Vagina (tissue), 2 donors: ENCODE measurements around the gene C10orf120.

ENCODE experiments used
- POLR2A ChIP-seq, 2 donors: fragments of 450-650 bp; IDR thresholded peaks; one replicate each; pipeline ENCODE4 v1.6.1; 2017; ENCODE audit warnings: antibody characterized with exemption in 2 of 2, mild to moderate bottlenecking in 2 of 2, moderate library complexity in 2 of 2
- POLR2AphosphoS5 ChIP-seq, 2 donors: sonication (generic); formaldehyde crosslinking; IDR thresholded peaks; one replicate each; pipeline ENCODE4 v1.9.0; 2017; ENCODE audit warnings: antibody characterized with exemption in 2 of 2, mild to moderate bottlenecking in 2 of 2, low read depth in 1 of 2; ENCODE audit not compliant: insufficient read depth in 1 of 2
- TF ChIP-seq, protein P1 (sequence below), 3 experiments: fragments of 450-650 bp in 2 of 3; fragments of 200-600 bp in 1 of 3; sonication (generic) in 1 of 3; IDR thresholded peaks; one replicate each; pipeline ENCODE4 v1.5.1; 2017 to 2019; ENCODE audit warnings: antibody characterized with exemption in 3 of 3, mild to moderate bottlenecking in 2 of 3, moderate library complexity in 2 of 3

DNA sequence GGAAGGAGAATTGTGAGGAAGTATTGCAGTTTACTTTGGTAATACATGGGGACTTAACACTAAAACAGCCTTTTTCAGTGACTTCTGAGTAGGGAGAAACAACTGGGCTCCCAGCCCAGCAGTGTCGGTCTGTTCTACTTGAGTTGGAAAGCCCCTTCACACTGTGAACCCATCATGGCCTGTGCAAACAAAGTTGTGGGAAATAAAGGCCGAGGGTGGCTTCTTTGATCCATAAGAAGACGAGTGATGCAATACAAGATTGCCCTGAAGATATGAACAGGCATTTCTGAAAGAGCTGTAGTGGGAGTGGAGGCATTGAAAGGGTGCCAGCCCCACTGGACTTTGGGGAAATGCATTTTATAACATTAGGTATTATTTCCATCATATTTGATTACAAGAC lies 28.3 kb downstream of the C10orf120 start:
- TF ChIP-seq, protein P1, sequence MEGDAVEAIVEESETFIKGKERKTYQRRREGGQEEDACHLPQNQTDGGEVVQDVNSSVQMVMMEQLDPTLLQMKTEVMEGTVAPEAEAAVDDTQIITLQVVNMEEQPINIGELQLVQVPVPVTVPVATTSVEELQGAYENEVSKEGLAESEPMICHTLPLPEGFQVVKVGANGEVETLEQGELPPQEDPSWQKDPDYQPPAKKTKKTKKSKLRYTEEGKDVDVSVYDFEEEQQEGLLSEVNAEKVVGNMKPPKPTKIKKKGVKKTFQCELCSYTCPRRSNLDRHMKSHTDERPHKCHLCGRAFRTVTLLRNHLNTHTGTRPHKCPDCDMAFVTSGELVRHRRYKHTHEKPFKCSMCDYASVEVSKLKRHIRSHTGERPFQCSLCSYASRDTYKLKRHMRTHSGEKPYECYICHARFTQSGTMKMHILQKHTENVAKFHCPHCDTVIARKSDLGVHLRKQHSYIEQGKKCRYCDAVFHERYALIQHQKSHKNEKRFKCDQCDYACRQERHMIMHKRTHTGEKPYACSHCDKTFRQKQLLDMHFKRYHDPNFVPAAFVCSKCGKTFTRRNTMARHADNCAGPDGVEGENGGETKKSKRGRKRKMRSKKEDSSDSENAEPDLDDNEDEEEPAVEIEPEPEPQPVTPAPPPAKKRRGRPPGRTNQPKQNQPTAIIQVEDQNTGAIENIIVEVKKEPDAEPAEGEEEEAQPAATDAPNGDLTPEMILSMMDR (IDR thresholded peaks at IDR 0.05) = no peak
- TF ChIP-seq POLR2A (IDR thresholded peaks at IDR 0.05) (no peak), POLR2AphosphoS5 (IDR thresholded peaks at IDR 0.05; ENCODE audit: insufficient read depth in 1 of 2, low read depth in 1 of 2) (no peak)
